DND-41 (cell line): Measurements from ENCODE around the gene HSPG2.

Experiments
- ATAC-seq: fragments of 200-7000 bp; cut with Tn5 transposase; 3 replicates; pipeline ENCODE4 v1.9.1; 2021; ENCODE audit warnings: low read depth; ENCODE audit not compliant: insufficient read depth
- DNase-seq: peaks from one replicate; pipeline ENCODE4 v3.0.0-alpha.2; 2020
- H2AFZ ChIP-seq: 2 replicates; pipeline ENCODE4 v1.6.0; 2012; ENCODE audit warnings: low read depth, low read length
- H3K27ac ChIP-seq: 2 replicates; pipeline ENCODE4 v1.5.1; 2012; ENCODE audit warnings: low read length, inconsistent platforms
- H3K27me3 ChIP-seq: fragments of 200-600 bp; sonication (generic); 2 replicates; pipeline ENCODE4 v1.6.0; 2012; ENCODE audit warnings: low read length, mild to moderate bottlenecking, inconsistent platforms; ENCODE audit not compliant: insufficient read depth, poor library complexity
- H3K36me3 ChIP-seq: 2 replicates; pipeline ENCODE4 v1.5.1; 2012; ENCODE audit warnings: low read length, inconsistent platforms; ENCODE audit not compliant: insufficient read depth
- H3K4me1 ChIP-seq: 2 replicates; pipeline ENCODE4 v1.5.1; 2012; ENCODE audit warnings: mild to moderate bottlenecking, low read length; ENCODE audit not compliant: insufficient read depth
- H3K4me2 ChIP-seq: 2 replicates; pipeline ENCODE4 v1.6.0; 2012; ENCODE audit warnings: mild to moderate bottlenecking, moderate library complexity, low read length, inconsistent platforms; ENCODE audit not compliant: insufficient read depth
- H3K4me3 ChIP-seq, 2 experiments: fragments of 200-600 bp in 1 of 2; shearing (Covaris generic) in 1 of 2; 2 replicates each; pipeline ENCODE4 v1.5.1; 2012 to 2016; ENCODE audit warnings: inconsistent platforms in 2 of 2, low read length in 2 of 2, mild to moderate bottlenecking in 2 of 2, low read depth in 1 of 2, moderate library complexity in 1 of 2
- H3K79me2 ChIP-seq: 2 replicates; pipeline ENCODE4 v1.6.0; 2012; ENCODE audit warnings: low read length, inconsistent platforms; ENCODE audit not compliant: insufficient read depth
- H3K9ac ChIP-seq: 2 replicates; pipeline ENCODE4 v1.6.0; 2012; ENCODE audit warnings: low read depth, mild to moderate bottlenecking, inconsistent platforms, low read length, moderate library complexity
- H3K9me3 ChIP-seq: 2 replicates; pipeline ENCODE4 v1.5.1; 2012; ENCODE audit warnings: low read length, moderate library complexity, mild to moderate bottlenecking, inconsistent platforms; ENCODE audit not compliant: insufficient read depth, severe bottlenecking
- H4K20me1 ChIP-seq: 2 replicates; pipeline ENCODE4 v1.6.0; 2012; ENCODE audit warnings: low read length; ENCODE audit not compliant: insufficient read depth
- EZH2 ChIP-seq: IDR thresholded peaks from 3 replicates; pipeline ENCODE4 v1.6.1; 2012; ENCODE audit warnings: borderline replicate concordance, low read depth, mild to moderate bottlenecking, moderate library complexity, low read length, inconsistent platforms; ENCODE audit not compliant: severe bottlenecking
- TF ChIP-seq, protein P1 (sequence below): IDR thresholded peaks from 2 replicates; pipeline ENCODE4 v1.5.1; 2012; ENCODE audit warnings: borderline replicate concordance, low read length, moderate library complexity, mild to moderate bottlenecking; ENCODE audit not compliant: poor library complexity, severe bottlenecking; ENCODE audit errors: extremely low read depth

Gene HSPG2

DNA sequence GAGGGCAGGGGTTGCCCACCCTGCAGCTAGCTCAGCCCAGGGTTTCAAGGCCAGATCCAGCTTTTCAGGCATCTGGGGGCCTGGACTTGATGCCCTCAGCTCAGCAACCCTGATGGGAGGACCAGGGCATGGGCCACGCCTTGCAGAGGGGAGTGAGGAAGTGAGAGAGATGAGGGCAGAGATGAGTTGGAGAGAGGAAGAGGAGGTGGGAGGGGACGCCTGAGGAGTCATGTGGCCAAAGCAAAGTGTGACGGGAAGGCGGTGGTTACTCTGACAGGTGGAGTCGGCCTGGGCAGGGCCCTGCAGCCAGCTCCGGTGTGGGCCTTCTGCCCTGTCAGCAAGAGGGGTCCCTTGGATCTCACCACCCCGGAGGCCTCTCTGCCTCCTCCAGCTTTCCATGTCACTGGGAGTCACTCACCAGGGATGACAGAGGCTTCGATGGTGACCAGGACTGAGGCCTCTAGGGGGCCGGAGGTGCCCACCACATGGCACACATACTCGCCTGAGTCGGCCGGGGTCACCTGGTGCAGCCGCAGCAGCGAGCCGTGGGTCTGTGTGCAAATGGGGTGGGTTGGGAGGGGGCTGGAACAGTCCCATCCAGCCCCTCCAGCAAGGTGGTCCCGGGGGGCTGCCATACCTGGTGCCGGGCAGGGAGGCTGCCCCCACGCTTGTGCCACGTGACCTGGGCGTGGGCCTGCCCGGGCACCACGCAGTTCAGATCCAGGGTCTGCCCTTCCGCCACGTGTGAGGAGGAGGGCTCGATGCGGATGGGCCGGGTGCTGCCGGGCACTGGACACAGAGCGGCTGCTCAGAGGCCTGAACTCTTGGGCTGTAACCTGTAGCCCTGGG is 84.6 kb downstream of the HSPG2 start:
- Histone ChIP-seq H3K4me2 (no peak overlapping the region), H3K36me3 (no peaks in the 10 kb centered on the region), H3K27ac (no peak overlapping the region), H2AFZ (no peak overlapping the region), H3K4me1 (no peaks in the 10 kb centered on the region), H3K9me3 (no peaks in the 10 kb centered on the region), H3K27me3 (no peaks in the 10 kb centered on the region), H3K4me3 (no peak overlapping the region), H3K9ac (no peak overlapping the region), H3K79me2 (no peaks in the 10 kb centered on the region), H4K20me1 (peaks cover 3% of the 10 kb centered on the region)
- no peak for ATAC-seq
- no peak for DNase-seq
- no peak for TF ChIP-seq EZH2
- TF ChIP-seq, protein P1, sequence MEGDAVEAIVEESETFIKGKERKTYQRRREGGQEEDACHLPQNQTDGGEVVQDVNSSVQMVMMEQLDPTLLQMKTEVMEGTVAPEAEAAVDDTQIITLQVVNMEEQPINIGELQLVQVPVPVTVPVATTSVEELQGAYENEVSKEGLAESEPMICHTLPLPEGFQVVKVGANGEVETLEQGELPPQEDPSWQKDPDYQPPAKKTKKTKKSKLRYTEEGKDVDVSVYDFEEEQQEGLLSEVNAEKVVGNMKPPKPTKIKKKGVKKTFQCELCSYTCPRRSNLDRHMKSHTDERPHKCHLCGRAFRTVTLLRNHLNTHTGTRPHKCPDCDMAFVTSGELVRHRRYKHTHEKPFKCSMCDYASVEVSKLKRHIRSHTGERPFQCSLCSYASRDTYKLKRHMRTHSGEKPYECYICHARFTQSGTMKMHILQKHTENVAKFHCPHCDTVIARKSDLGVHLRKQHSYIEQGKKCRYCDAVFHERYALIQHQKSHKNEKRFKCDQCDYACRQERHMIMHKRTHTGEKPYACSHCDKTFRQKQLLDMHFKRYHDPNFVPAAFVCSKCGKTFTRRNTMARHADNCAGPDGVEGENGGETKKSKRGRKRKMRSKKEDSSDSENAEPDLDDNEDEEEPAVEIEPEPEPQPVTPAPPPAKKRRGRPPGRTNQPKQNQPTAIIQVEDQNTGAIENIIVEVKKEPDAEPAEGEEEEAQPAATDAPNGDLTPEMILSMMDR, result no peak

DNA sequence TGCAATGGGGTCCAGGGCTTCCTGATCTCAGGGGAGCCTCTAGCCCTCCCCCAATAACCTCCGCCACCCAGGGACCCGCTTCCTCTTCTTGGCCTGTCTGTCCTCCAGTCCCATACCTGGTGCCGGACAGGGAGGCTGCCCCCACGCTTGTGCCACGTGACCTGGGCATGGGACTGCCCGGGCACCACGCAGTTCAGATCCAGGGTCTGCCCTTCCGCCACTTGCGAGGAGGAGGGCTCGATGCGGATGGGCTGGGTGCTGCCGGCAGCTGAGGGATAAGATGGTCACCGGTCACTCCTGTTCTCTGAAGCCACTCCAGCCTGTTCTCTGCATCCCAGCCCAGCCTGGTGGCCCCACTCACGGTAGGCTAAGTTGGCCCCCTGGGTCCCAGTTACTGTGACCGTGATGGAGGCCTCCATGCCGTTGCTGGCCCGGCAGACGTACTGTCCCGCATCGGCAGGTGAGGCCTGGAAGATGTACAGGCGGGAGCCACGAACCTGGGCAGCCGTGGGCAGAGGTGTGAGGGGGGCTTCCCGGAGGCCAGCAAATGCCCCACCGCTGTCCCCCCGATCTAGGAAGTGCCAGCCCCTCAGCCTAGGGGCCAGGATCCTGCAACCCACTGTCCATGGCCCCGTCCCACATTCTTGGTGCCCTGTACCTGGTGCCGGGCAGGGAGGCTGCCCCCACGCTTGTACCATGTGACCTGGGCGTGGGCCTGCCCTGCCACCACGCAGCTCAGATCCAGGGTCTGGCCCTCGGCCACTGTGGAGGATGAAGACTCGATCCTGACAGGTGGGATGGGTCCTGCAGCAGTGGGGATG is 85.5 kb downstream of the HSPG2 start:
- Histone ChIP-seq H2AFZ (no peak overlapping the region), H4K20me1 (peaks cover 3% of the 10 kb centered on the region), H3K4me1 (no peaks in the 10 kb centered on the region), H3K27ac (no peak overlapping the region), H3K36me3 (no peaks in the 10 kb centered on the region), H3K9me3 (no peaks in the 10 kb centered on the region), H3K79me2 (no peaks in the 10 kb centered on the region), H3K4me2 (no peak overlapping the region), H3K9ac (no peak overlapping the region), H3K27me3 (no peaks in the 10 kb centered on the region), H3K4me3 (no peak overlapping the region)
- TF ChIP-seq, protein P1, result no peak
- TF ChIP-seq EZH2, result no peak
- no peak for DNase-seq
- ATAC-seq, result no peak

DNA sequence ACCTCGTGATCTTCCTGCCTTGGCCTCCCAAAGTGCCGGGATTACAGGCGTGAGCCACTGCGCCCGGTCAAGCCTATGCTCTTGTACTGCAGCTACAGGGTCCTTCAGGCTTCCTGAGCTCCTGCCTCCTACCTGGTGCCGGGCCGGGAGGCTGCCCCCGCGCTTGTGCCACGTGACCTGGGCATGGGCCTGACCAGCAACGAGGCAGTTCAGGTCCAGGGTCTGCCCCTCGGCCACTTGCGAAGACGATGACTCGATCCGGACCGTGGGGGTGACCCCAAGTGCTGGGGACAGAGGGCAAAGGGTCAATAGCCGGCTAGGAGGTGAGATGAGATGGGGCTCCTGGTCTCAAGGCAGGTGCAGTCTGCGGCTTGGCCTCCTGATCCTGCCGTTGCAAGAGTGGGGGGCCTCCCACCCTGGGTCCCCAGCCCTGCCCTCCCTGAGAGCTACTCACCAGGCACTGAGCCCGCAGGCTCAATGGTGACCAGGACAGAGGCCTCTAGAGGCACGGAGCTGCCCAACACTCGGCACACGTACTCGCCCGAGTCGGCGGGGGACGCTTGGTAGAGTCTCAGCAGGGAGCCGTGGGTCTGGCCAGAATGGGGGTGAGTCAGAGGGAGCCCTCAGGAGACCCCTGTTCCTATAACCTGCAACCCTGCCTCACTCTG is 87.1 kb downstream of the HSPG2 start:
- no peak overlapping the region for H3K27ac ChIP-seq
- H3K9me3 ChIP-seq, result no peaks in the 10 kb centered on the region
- H3K4me2 ChIP-seq, result no peak overlapping the region
- H3K36me3 ChIP-seq, result no peaks in the 10 kb centered on the region
- H3K27me3 ChIP-seq, result no peaks in the 10 kb centered on the region
- TF ChIP-seq, protein P1, result no peak
- no peak for TF ChIP-seq EZH2
- H4K20me1 ChIP-seq, result peaks cover 3% of the 10 kb centered on the region
- no peak overlapping the region for H2AFZ ChIP-seq
- no peak for DNase-seq
- no peak overlapping the region for H3K4me3 ChIP-seq
- H3K9ac ChIP-seq, result no peak overlapping the region
- no peaks in the 10 kb centered on the region for H3K4me1 ChIP-seq
- no peaks in the 10 kb centered on the region for H3K79me2 ChIP-seq
- no peak for ATAC-seq
